Smooth muscle cell (in vitro differentiated cells): ENCODE measurements around the gene SGF29. TPM values are rescaled to one million over a fixed set of nuclear protein-coding genes. Genes with fewer than 3 reads are reported as not detected.

ENCODE experiments used
- DNase-seq: peaks from one replicate; lab custom pipeline; 2025; ENCODE audit not compliant: unreplicated experiment; lab: John Stamatoyannopoulos, UW
- H2AFZ ChIP-seq: fragments of 200-600 bp; sonication (generic); 2 replicates; pipeline ENCODE4 v1.6.0; 2016; ENCODE audit warnings: antibody characterized with exemption, low read depth, mild to moderate bottlenecking
- H3F3A ChIP-seq: fragments of 200-600 bp; sonication (generic); 2 replicates; pipeline ENCODE4 v1.6.0; 2017; ENCODE audit warnings: antibody characterized with exemption, low read depth
- H3K27ac ChIP-seq: fragments of 200-600 bp; sonication (generic); 2 replicates; pipeline ENCODE4 v1.5.1; 2016; ENCODE audit warnings: low read depth, mild to moderate bottlenecking
- H3K27me3 ChIP-seq: fragments of 200-600 bp; sonication (generic); 2 replicates; pipeline ENCODE4 v1.6.1; 2016; ENCODE audit warnings: low read depth, mild to moderate bottlenecking
- H3K36me3 ChIP-seq: fragments of 200-600 bp; sonication (generic); 2 replicates; pipeline ENCODE4 v1.5.1; 2016; ENCODE audit warnings: low read depth
- H3K4me1 ChIP-seq: fragments of 200-600 bp; sonication (generic); 2 replicates; pipeline ENCODE4 v1.5.1; 2016; ENCODE audit warnings: low read depth
- H3K4me2 ChIP-seq: fragments of 200-600 bp; sonication (generic); 2 replicates; pipeline ENCODE4 v1.6.0; 2016; ENCODE audit warnings: mild to moderate bottlenecking
- H3K4me3 ChIP-seq: fragments of 200-600 bp; sonication (generic); 2 replicates; pipeline ENCODE4 v1.5.1; 2016; ENCODE audit warnings: mild to moderate bottlenecking
- H3K79me2 ChIP-seq: fragments of 200-600 bp; sonication (generic); 2 replicates; pipeline ENCODE4 v1.6.0; 2016; ENCODE audit warnings: low read depth, mild to moderate bottlenecking
- H3K9ac ChIP-seq: fragments of 200-600 bp; sonication (generic); 2 replicates; pipeline ENCODE4 v1.6.0; 2016; ENCODE audit warnings: low read depth
- H3K9me3 ChIP-seq: fragments of 200-600 bp; sonication (generic); replicated peaks from 2 replicates; pipeline ENCODE4 v1.5.1; 2016; ENCODE audit warnings: low read depth
- H4K20me1 ChIP-seq: fragments of 200-600 bp; sonication (generic); 2 replicates; pipeline ENCODE4 v1.6.0; 2016; ENCODE audit warnings: low read depth
- CTCF ChIP-seq: fragments of 200-600 bp; sonication (generic); IDR thresholded peaks from 2 replicates; pipeline ENCODE4 v1.5.1; 2017; ENCODE audit warnings: borderline replicate concordance, mild to moderate bottlenecking, antibody characterized with exemption; ENCODE audit not compliant: insufficient read depth, poor library complexity, severe bottlenecking
- WGBS: methylation state at CpG from one replicate; pipeline ENCODE4 v1.1.7; 2016; ENCODE audit warnings: low lambda C conversion rate; 5-methylcytosine and 5-hydroxymethylcytosine counted together
- polyA plus RNA-seq: library from polyadenylated mRNA; unstranded; fragments of >200 nt; fragmentation: Nextera tagmentation; extraction: Ambion mirVana; gene quantifications from 2 replicates; pipeline ENCODE4 v1.2.1, GENCODE V29; 2016
- total RNA-seq: library from RNA; depleted of rRNA; stranded (reverse); fragments of >200 nt; gene quantifications from 2 replicates; pipeline ENCODE4 v1.2.3, GENCODE V29; 2014

The SGF29 gene
- total and polyA plus RNA-seq, 2 experiments from 2014 or later, result 5.7 to 9.4 TPM

DNA sequence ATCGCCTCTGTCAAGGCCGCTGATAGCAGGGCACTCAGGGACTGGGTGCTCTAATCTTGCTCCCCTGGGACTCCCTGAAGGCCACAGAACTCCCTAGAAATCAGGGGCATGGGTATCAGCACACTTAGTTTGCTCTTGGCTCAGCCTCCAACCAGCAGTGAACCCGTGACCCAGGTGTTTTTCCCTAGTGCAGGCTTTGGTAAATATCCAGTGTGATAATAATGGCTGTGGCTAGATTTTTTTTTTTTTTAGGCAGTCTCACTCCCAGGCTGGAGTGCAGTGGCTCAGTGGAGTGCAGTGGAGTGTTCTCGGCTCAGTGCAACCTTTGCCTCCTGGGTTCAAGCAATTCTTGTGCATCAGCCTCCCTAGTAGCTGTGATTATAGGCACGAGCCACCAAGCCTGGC, 25.3 kb upstream of the SGF29 start:
- TF ChIP-seq CTCF, result no peak

GRCh38 chr16:28529124-28529523, 24.6 kb upstream of the SGF29 start:
- no peak for DNase-seq
- Histone ChIP-seq H3K4me1 (peaks cover 8% of the 10 kb centered on the region), H2AFZ (no peak overlapping the region), H3K79me2 (no peaks in the 10 kb centered on the region), H3K27me3 (no peaks in the 10 kb centered on the region), H3F3A (no peaks in the 10 kb centered on the region), H3K27ac (no peak overlapping the region), H3K4me2 (no peak overlapping the region), H4K20me1 (no peaks in the 10 kb centered on the region), H3K9ac (no peak overlapping the region), H3K4me3 (no peak overlapping the region), H3K36me3 (no peaks in the 10 kb centered on the region), H3K9me3 (no peaks in the 10 kb centered on the region)
- TF ChIP-seq CTCF, result no peak

More for the DNA sequence above, 25.3 kb upstream of the SGF29 start:
- Histone ChIP-seq H3K9me3 (no peaks in the 10 kb centered on the region), H3K27me3 (no peaks in the 10 kb centered on the region), H3K9ac (no peak overlapping the region), H3K36me3 (no peaks in the 10 kb centered on the region), H2AFZ (no peak overlapping the region), H3K79me2 (no peaks in the 10 kb centered on the region), H4K20me1 (no peaks in the 10 kb centered on the region), H3K4me3 (no peak overlapping the region), H3K4me1 (peaks cover 8% of the 10 kb centered on the region), H3K4me2 (no peak overlapping the region), H3K27ac (no peak overlapping the region), H3F3A (no peaks in the 10 kb centered on the region)
- DNase-seq, result no peak
- WGBS, result 85% methylated on average over 5 of the region's 5 CpGs

GRCh38 chr16:28531777-28532744, 21.7 kb upstream of the SGF29 start:
- H3K4me3 ChIP-seq, result no peak overlapping the region
- H4K20me1 ChIP-seq, result no peaks in the 10 kb centered on the region
- H3K4me2 ChIP-seq, result no peak overlapping the region
- H3K9me3 ChIP-seq, result no peaks in the 10 kb centered on the region
- no peak for DNase-seq
- 70% methylated on average over 9 of the region's 9 CpGs for WGBS
- H3K79me2 ChIP-seq, result no peaks in the 10 kb centered on the region
- H3K9ac ChIP-seq, result no peak overlapping the region
- no peak overlapping the region for H2AFZ ChIP-seq
- H3K27ac ChIP-seq, result no peak overlapping the region
- no peaks in the 10 kb centered on the region for H3K27me3 ChIP-seq
- H3K4me1 ChIP-seq, result peaks cover 8% of the 10 kb centered on the region
- no peak for TF ChIP-seq CTCF
- no peaks in the 10 kb centered on the region for H3F3A ChIP-seq
- H3K36me3 ChIP-seq, result no peaks in the 10 kb centered on the region
